OCI-LY1 (cell line): Measurements from ENCODE around the gene HOMER1.

Experiments used
- H2AFZ ChIP-seq: fragments of 200-600 bp; sonication (generic), shearing (Covaris generic); 2 replicates; pipeline ENCODE4 v1.6.0; 2014; ENCODE audit warnings: antibody characterized with exemption, mild to moderate bottlenecking, low read length
- H3F3A ChIP-seq: fragments of 200-600 bp; sonication (generic), shearing (Covaris generic); 2 replicates; pipeline ENCODE4 v1.6.0; 2014; ENCODE audit warnings: mild to moderate bottlenecking, antibody characterized with exemption, low read length, moderate library complexity; ENCODE audit not compliant: insufficient read depth
- H3K27ac ChIP-seq: fragments of 200-600 bp; sonication (generic); 2 replicates; pipeline ENCODE4 v1.5.1; 2014; ENCODE audit warnings: low read length, mixed run types, mild to moderate bottlenecking, low read depth; ENCODE audit not compliant: poor library complexity, severe bottlenecking
- H3K27me3 ChIP-seq: fragments of 200-600 bp; sonication (generic); 2 replicates; pipeline ENCODE4 v1.6.0; 2014; ENCODE audit warnings: antibody characterized with exemption, mild to moderate bottlenecking, low read length, moderate library complexity; ENCODE audit not compliant: insufficient read depth
- H3K36me3 ChIP-seq: fragments of 200-600 bp; sonication (generic); 2 replicates; pipeline ENCODE4 v1.6.1; 2014; ENCODE audit warnings: mild to moderate bottlenecking, antibody characterized with exemption, low read length, moderate library complexity, mixed read lengths; ENCODE audit not compliant: insufficient read depth
- H3K4me1 ChIP-seq: fragments of 200-600 bp; sonication (generic); 2 replicates; pipeline ENCODE4 v1.5.1; 2014; ENCODE audit warnings: mild to moderate bottlenecking, low read length, moderate library complexity; ENCODE audit not compliant: insufficient read depth, severe bottlenecking
- H3K4me2 ChIP-seq: fragments of 200-600 bp; sonication (generic), shearing (Covaris generic); 2 replicates; pipeline ENCODE4 v1.6.1; 2014; ENCODE audit warnings: low read length
- H3K4me3 ChIP-seq: fragments of 200-600 bp; sonication (generic); 2 replicates; pipeline ENCODE4 v1.5.1; 2014; ENCODE audit warnings: low read length, low read depth, mild to moderate bottlenecking, mixed read lengths; ENCODE audit not compliant: poor library complexity, severe bottlenecking
- H3K79me2 ChIP-seq: fragments of 200-600 bp; shearing (Covaris generic); 2 replicates; pipeline ENCODE4 v1.6.1; 2016; ENCODE audit warnings: mixed run types, low read length, mixed read lengths; ENCODE audit not compliant: insufficient read depth
- H3K9ac ChIP-seq: fragments of 200-600 bp; sonication (generic), shearing (Covaris generic); 2 replicates; pipeline ENCODE4 v1.6.1; 2014; ENCODE audit warnings: mild to moderate bottlenecking, low read length, mixed read lengths
- H3K9me2 ChIP-seq: fragments of 200-600 bp; sonication (generic), shearing (Covaris generic); 2 replicates; pipeline ENCODE4 v1.6.1; 2014; ENCODE audit warnings: low read depth, mild to moderate bottlenecking, low read length, mixed read lengths
- H3K9me3 ChIP-seq: fragments of 200-600 bp; shearing (Covaris generic); 2 replicates; pipeline ENCODE4 v1.6.1; 2014; ENCODE audit warnings: low read length, mixed read lengths
- H4K20me1 ChIP-seq: fragments of 200-600 bp; sonication (generic), shearing (Covaris generic); 2 replicates; pipeline ENCODE4 v1.6.0; 2016; ENCODE audit warnings: mild to moderate bottlenecking, low read length; ENCODE audit not compliant: insufficient read depth
- EZH2 ChIP-seq: fragments of 200-600 bp; sonication (generic), shearing (Covaris generic); IDR thresholded peaks from 2 replicates; pipeline ENCODE4 v1.8.0; 2017; ENCODE audit warnings: borderline replicate concordance, mixed run types, mild to moderate bottlenecking, antibody characterized with exemption, low read length, moderate library complexity, mixed read lengths
- TF ChIP-seq, protein P1 (sequence below): fragments of 200-600 bp; sonication (generic), shearing (Covaris generic); IDR thresholded peaks from 2 replicates; pipeline ENCODE4 v1.5.1; 2017; ENCODE audit warnings: mild to moderate bottlenecking, antibody characterized with exemption, low read length, moderate library complexity, mixed read lengths

HOMER1 gene

DNA sequence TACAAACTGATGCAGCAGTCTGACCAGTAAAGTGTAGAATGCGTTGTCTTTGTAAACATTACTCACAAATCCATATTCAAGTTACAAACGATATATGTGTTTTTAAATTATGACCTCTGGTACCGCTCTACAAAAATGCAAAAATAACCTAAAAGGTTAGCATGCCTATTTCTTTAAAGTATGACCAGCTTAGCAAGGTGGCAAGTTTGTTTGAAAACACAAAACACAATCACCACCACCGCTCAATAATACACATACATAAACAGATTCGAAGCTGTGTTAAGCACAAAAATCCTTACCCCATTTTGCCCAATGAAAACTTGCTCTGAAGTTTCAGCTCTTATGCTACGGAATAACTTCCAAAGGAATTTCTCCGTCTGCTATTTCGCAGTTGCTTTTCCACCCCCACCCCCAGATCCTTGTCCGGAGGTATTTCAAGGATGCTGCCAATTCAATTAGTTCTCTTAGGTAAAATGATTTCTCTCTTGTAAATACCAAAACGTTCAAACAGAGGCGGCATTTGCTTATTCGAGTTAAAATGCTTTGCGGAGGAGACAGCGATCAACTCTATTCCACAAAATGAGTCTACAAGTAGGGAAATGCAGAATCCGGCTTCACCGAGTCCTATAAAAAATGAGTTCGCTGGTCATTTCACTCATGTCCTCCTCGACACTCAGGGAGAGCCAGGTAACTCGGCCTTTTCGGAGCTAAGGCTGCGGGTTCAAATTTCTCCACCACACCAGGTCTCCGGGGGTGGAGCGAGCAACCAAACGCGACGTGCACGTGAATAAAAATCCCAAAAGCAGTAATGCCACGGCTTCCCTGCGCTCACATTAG, 1.2 kb downstream of the HOMER1 start:
- peak overlapping the region; percentile 73 for H3K4me3 ChIP-seq
- H2AFZ ChIP-seq = no peak overlapping the region
- H3K9me2 ChIP-seq = no peaks in the 10 kb centered on the region
- no peaks in the 10 kb centered on the region for H3K36me3 ChIP-seq
- H3K27me3 ChIP-seq = no peaks in the 10 kb centered on the region
- no peak overlapping the region for H3K9ac ChIP-seq
- no peaks in the 10 kb centered on the region; the same call in 1 of the 2 replicates for H3F3A ChIP-seq
- H3K79me2 ChIP-seq = no peaks in the 10 kb centered on the region
- H3K4me2 ChIP-seq = peak overlapping the region; percentile 60
- peaks cover 27% of the 10 kb centered on the region for H3K4me1 ChIP-seq
- H3K9me3 ChIP-seq = no peaks in the 10 kb centered on the region
- TF ChIP-seq, protein P1, sequence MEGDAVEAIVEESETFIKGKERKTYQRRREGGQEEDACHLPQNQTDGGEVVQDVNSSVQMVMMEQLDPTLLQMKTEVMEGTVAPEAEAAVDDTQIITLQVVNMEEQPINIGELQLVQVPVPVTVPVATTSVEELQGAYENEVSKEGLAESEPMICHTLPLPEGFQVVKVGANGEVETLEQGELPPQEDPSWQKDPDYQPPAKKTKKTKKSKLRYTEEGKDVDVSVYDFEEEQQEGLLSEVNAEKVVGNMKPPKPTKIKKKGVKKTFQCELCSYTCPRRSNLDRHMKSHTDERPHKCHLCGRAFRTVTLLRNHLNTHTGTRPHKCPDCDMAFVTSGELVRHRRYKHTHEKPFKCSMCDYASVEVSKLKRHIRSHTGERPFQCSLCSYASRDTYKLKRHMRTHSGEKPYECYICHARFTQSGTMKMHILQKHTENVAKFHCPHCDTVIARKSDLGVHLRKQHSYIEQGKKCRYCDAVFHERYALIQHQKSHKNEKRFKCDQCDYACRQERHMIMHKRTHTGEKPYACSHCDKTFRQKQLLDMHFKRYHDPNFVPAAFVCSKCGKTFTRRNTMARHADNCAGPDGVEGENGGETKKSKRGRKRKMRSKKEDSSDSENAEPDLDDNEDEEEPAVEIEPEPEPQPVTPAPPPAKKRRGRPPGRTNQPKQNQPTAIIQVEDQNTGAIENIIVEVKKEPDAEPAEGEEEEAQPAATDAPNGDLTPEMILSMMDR = no peak
- H3K27ac ChIP-seq = no peak overlapping the region
- H4K20me1 ChIP-seq = no peaks in the 10 kb centered on the region

DNA sequence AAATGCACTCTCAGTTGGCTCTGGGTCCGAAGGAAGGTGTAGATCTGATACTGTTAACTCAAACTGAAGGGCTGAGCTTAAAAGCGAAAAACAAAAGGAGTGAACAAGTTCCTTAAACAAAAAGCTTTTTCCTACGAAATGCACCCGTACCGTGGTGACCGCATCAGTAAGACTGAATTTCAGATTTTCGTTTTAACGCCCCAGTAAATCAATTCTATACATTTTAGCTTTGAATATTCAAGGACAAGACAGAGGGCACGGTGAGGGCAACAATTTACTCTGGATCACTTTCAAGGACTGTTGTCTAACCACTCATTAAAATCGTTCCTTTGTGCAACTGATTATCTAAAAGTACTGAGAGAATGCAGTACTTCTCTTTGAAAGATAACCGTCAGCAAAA, 1.9 kb downstream of the HOMER1 start:
- Histone ChIP-seq H3K9me3 (no peaks in the 10 kb centered on the region), H3K27ac (no peak overlapping the region), H3K79me2 (no peaks in the 10 kb centered on the region), H3K9ac (no peak overlapping the region), H3K4me1 (peaks cover 27% of the 10 kb centered on the region), H3K27me3 (no peaks in the 10 kb centered on the region), H4K20me1 (no peaks in the 10 kb centered on the region), H2AFZ (no peak overlapping the region), H3K9me2 (no peaks in the 10 kb centered on the region), H3K4me2 (peak overlapping the region; percentile 60), H3F3A (no peaks in the 10 kb centered on the region; the same call in 1 of the 2 replicates), H3K36me3 (no peaks in the 10 kb centered on the region), H3K4me3 (peak overlapping the region; percentile 0)
- TF ChIP-seq, protein P1 = no peak
- TF ChIP-seq EZH2 = no peak

DNA sequence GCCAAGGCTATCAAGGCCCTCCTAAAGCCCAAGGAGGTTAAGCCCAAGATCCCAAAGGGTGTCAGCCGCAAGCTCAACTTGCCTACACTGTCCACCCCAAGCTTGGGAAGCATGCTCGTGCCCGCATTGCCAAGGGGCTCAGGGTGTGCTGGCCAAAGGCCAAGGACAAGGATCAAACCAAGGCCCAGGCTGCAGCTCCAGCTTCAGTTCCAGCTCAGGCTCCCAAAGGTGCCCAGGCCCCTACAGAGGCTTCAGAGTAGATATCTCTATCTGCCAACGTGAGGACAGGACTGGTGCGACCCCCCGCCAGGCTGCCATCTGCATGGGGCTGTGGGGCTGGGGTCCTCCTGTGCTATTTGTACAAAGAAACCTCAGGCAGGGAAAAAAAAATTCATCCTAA, 3.3 kb downstream of the HOMER1 start:
- Histone ChIP-seq H3K79me2 (no peaks in the 10 kb centered on the region), H3K27ac (no peak overlapping the region), H3K9me3 (no peaks in the 10 kb centered on the region), H3F3A (no peaks in the 10 kb centered on the region; the same call in 1 of the 2 replicates), H4K20me1 (no peaks in the 10 kb centered on the region), H3K4me3 (no peak overlapping the region), H3K27me3 (no peaks in the 10 kb centered on the region), H3K36me3 (no peaks in the 10 kb centered on the region), H3K4me1 (peaks cover 27% of the 10 kb centered on the region), H3K4me2 (no peak overlapping the region), H3K9ac (no peak overlapping the region), H3K9me2 (no peaks in the 10 kb centered on the region), H2AFZ (no peak overlapping the region)
- no peak for TF ChIP-seq EZH2
- TF ChIP-seq, protein P1 = no peak
